B cell (primary cell): ENCODE data around the gene SWSAP1. TPM values are rescaled to one million over a fixed set of nuclear protein-coding genes. Genes with fewer than 3 reads are reported as not detected.
A peak's percentile ranks its signal among the peaks of the same experiment; 100 is the strongest.

ENCODE experiments used
- ATAC-seq: fragments of 200-7000 bp; cut with Tn5 transposase; one replicate; pipeline ENCODE4 v1.10.0; 2021; ENCODE audit warnings: low read depth, mild to moderate bottlenecking, moderate number of reproducible peaks, moderate library complexity
- CTCF ChIA-PET: fragments of 350-600 bp; sonication (Branson Sonifier 250); formaldehyde crosslinking; loops from one replicate; lab custom pipeline; 2021; ENCODE audit warnings: antibody characterized with exemption, inconsistent platforms; lab: Charles Lee
- POLR2A ChIA-PET: fragments of 350-600 bp; sonication (Branson Sonifier 250); formaldehyde crosslinking; loops from one replicate; lab custom pipeline; 2021; ENCODE audit warnings: antibody characterized with exemption; lab: Charles Lee
- DNase-seq: peaks from one replicate; pipeline ENCODE4 v3.0.0; 2013
- H2AFZ ChIP-seq: 2 replicates; pipeline ENCODE4 v1.6.1; 2012; ENCODE audit warnings: mild to moderate bottlenecking, low read depth, low read length; ENCODE audit not compliant: insufficient read depth, poor library complexity, severe bottlenecking
- H3K27ac ChIP-seq, 2 donors: 1 replicate in 1 of 2; 2 replicates in 1 of 2; pipeline ENCODE4 v1.5.1; 2012 to 2013; ENCODE audit warnings: low read length in 2 of 2, mild to moderate bottlenecking in 2 of 2, moderate library complexity in 1 of 2
- H3K27me3 ChIP-seq, 4 experiments: fragments of 200-600 bp in 1 of 4; sonication (generic) in 1 of 4; replicated peaks in 1 of 4; 1 replicate in 2 of 4; 2 replicates in 2 of 4; pipeline versions ENCODE4 v1.6.1 to v1.7.0; 2013 to 2016; ENCODE audit warnings: low read length in 3 of 4, mild to moderate bottlenecking in 2 of 4, mixed read lengths in 1 of 4, moderate library complexity in 1 of 4; ENCODE audit not compliant: insufficient read depth in 4 of 4, control insufficient read depth in 3 of 4; ENCODE audit errors: control extremely low read depth in 1 of 4
- H3K36me3 ChIP-seq, 2 experiments: replicated peaks in 1 of 2; 1 replicate in 1 of 2; 2 replicates in 1 of 2; pipeline versions ENCODE4 v1.6.1 to v1.7.1; 2013; ENCODE audit warnings: low read length in 1 of 2; ENCODE audit not compliant: insufficient read depth in 2 of 2, control insufficient read depth in 1 of 2; ENCODE audit errors: control extremely low read depth in 1 of 2, extremely low read depth in 1 of 2
- H3K4me1 ChIP-seq, 2 donors: fragments of 200-600 bp in 1 of 2; sonication (generic) in 1 of 2; 1 replicate in 1 of 2; 2 replicates in 1 of 2; pipeline versions ENCODE4 v1.5.1 to v1.6.1; 2013 to 2017; ENCODE audit warnings: low read length in 2 of 2; ENCODE audit not compliant: control insufficient read depth in 2 of 2, insufficient read depth in 2 of 2
- H3K4me2 ChIP-seq: replicated peaks from 2 replicates; pipeline ENCODE3; 2012; ENCODE audit warnings: mild to moderate bottlenecking, low read depth, low read length; ENCODE audit not compliant: poor library complexity, severe bottlenecking
- H3K4me3 ChIP-seq, 5 experiments: fragments of 200-600 bp in 1 of 5; sonication (generic) in 1 of 5; 1 replicate in 3 of 5; 2 replicates in 2 of 5; pipeline versions ENCODE4 v1.5.1 to v1.7.0; 2011 to 2016; ENCODE audit warnings: low read length in 4 of 5, mild to moderate bottlenecking in 4 of 5, low read depth in 2 of 5, control low read depth in 1 of 5, moderate library complexity in 1 of 5; ENCODE audit not compliant: insufficient read depth in 1 of 5; ENCODE audit errors: control extremely low read depth in 1 of 5, extremely low read depth in 1 of 5
- H3K79me2 ChIP-seq: fragments of 200-600 bp; sonication (generic); one replicate; pipeline ENCODE4 v1.6.0; 2016; ENCODE audit warnings: low read length; ENCODE audit not compliant: control insufficient read depth, insufficient read depth
- H3K9ac ChIP-seq: fragments of 200-600 bp; sonication (generic); 2 replicates; pipeline ENCODE4 v1.6.1; 2017; ENCODE audit warnings: mild to moderate bottlenecking, low read length, moderate library complexity
- H3K9me3 ChIP-seq, 3 donors: one replicate each; pipeline versions ENCODE4 v1.6.1 to v1.7.1; 2013; ENCODE audit warnings: low read length in 2 of 3; ENCODE audit not compliant: control insufficient read depth in 2 of 3, insufficient read depth in 1 of 3; ENCODE audit errors: control extremely low read depth in 1 of 3
- H4K20me1 ChIP-seq: 2 replicates; pipeline ENCODE4 v1.6.0; 2012; ENCODE audit warnings: mild to moderate bottlenecking, low read length; ENCODE audit not compliant: insufficient read depth, control insufficient read depth, poor library complexity, severe bottlenecking
- H3K27ac Mint-ChIP-seq: one replicate; pipeline ENCODE4 v1.8.0; 2021; ENCODE audit warnings: mixed read lengths
- H3K27me3 Mint-ChIP-seq: one replicate; pipeline ENCODE4 v1.8.0; 2021; ENCODE audit warnings: mixed read lengths
- H3K4me1 Mint-ChIP-seq: one replicate; pipeline ENCODE4 v1.8.0; 2021; ENCODE audit warnings: mixed read lengths
- H3K4me3 Mint-ChIP-seq: one replicate; pipeline ENCODE4 v1.8.0; 2021; ENCODE audit warnings: mixed read lengths
- H3K9me3 Mint-ChIP-seq: one replicate; pipeline ENCODE4 v1.8.0; 2022; ENCODE audit warnings: mixed read lengths; ENCODE audit not compliant: insufficient read depth
- EZH2 ChIP-seq: IDR thresholded peaks from 2 replicates; pipeline ENCODE4 v1.6.1; 2012; ENCODE audit warnings: borderline replicate concordance, low read depth, mild to moderate bottlenecking, moderate library complexity, low read length; ENCODE audit not compliant: insufficient read depth, poor library complexity, severe bottlenecking
- WGBS: methylation state at CpG from one replicate; pipeline ENCODE4 v1.1.5; 2013; ENCODE audit warnings: missing lambda C conversion rate; ENCODE audit not compliant: insufficient coverage; 5-methylcytosine and 5-hydroxymethylcytosine counted together
- intact Hi-C: fragments of 100-400 bp; cut with micrococcal nuclease; formaldehyde crosslinking; loops from one replicate; pipeline ENCODE4 v1.10.0; 2022
- polyA plus RNA-seq: library from polyadenylated mRNA; depleted of rRNA; stranded (reverse); fragments of >200 nt; gene quantifications from 2 replicates; pipeline ENCODE4 v1.2.3, GENCODE V29; 2012
- total RNA-seq, 2 donors: library from RNA; stranded (reverse); fragments of 120-200 nt in 1 of 2; gene quantifications; 1 replicate in 1 of 2; 2 replicates in 1 of 2; pipeline versions ENCODE4 v1.2.3 to v1.2.4, GENCODE V29; 2013 to 2022
- TF ChIP-seq, protein P1 (sequence below): fragments of 200-600 bp; IDR thresholded peaks from one replicate; pipeline ENCODE4 v1.8.0; 2022; ENCODE audit warnings: antibody characterized with exemption, mild to moderate bottlenecking

The SWSAP1 gene
- total and polyA plus RNA-seq, 2 donors (not counting 1 experiment from before 2014, with no cell fraction given) = 5.0 to 7.6 TPM

GRCh38 chr19:11373885-11374432 is 507 bp upstream of the SWSAP1 start:
- Histone ChIP-seq H3K27me3 (no peaks in the 10 kb centered on the region), H3K79me2 (peaks cover 16% of the 10 kb centered on the region), H3K9me3 (no peaks in the 10 kb centered on the region), H3K27ac (peak overlapping the region; percentile 88 to 93), H4K20me1 (no peaks in the 10 kb centered on the region), H3K9ac (peak overlapping the region; percentile 82), H3K36me3 (peaks cover 0 to 5% of the 10 kb centered on the region in 2 experiments), H3K4me2 (peak overlapping the region; percentile 96), H3K4me1 (peaks cover 27 to 32% of the 10 kb centered on the region in 2 donors), H2AFZ (peak overlapping the region; percentile 84), H3K4me3 (peak overlapping the region; percentile 64 to 83 (median 74))
- no peak for DNase-seq
- no peak for ATAC-seq
- Mint-ChIP-seq H3K4me1 (peaks cover 14% of the 10 kb centered on the region), H3K27ac (no peak overlapping the region), H3K4me3 (no peak overlapping the region), H3K9me3 (no peaks in the 10 kb centered on the region), H3K27me3 (no peaks in the 10 kb centered on the region)
- 4% methylated on average over 4 of the region's 11 CpGs for WGBS
- POLR2A ChIA-PET = interaction anchor here (0.6 to 2.5 kb wide), 8 partner anchors 16 to 109 kb away, joined by 3 to 23 read pairs (median 5); partner anchors contain the start of genes CCDC159, ODAD3, PRKCSH and RAB3D
- intact Hi-C loops = loop anchor here (1.0 to 10.0 kb wide), 5 partner anchors 28 to 1559 kb away; partner anchors contain the start of genes CCDC159, FBXL12, ODAD3 and PRKCSH
- CTCF ChIA-PET = interaction anchor here (0.6 to 4.6 kb wide), 9 partner anchors 9 to 111 kb away, joined by 3 to 37 read pairs (median 5); partner anchors contain the start of genes EPOR, ODAD3 and PRKCSH
- TF ChIP-seq EZH2 = no peak
- TF ChIP-seq, protein P1, sequence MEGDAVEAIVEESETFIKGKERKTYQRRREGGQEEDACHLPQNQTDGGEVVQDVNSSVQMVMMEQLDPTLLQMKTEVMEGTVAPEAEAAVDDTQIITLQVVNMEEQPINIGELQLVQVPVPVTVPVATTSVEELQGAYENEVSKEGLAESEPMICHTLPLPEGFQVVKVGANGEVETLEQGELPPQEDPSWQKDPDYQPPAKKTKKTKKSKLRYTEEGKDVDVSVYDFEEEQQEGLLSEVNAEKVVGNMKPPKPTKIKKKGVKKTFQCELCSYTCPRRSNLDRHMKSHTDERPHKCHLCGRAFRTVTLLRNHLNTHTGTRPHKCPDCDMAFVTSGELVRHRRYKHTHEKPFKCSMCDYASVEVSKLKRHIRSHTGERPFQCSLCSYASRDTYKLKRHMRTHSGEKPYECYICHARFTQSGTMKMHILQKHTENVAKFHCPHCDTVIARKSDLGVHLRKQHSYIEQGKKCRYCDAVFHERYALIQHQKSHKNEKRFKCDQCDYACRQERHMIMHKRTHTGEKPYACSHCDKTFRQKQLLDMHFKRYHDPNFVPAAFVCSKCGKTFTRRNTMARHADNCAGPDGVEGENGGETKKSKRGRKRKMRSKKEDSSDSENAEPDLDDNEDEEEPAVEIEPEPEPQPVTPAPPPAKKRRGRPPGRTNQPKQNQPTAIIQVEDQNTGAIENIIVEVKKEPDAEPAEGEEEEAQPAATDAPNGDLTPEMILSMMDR = no peak
